HG03139 (cell line): ENCODE measurements around the gene BCAR3.
"Not testable (repeated sequence)": the region's sequence is repeated elsewhere in the genome, so short reads cannot be mapped to it uniquely, and the experiment has no call there.

Experiments used
- ATAC-seq: cut with Tn5 transposase; IDR thresholded peaks from one replicate; pipeline ENCODE4 v1.9.1; 2021; ENCODE audit not compliant: unreplicated experiment

The BCAR3 gene

DNA sequence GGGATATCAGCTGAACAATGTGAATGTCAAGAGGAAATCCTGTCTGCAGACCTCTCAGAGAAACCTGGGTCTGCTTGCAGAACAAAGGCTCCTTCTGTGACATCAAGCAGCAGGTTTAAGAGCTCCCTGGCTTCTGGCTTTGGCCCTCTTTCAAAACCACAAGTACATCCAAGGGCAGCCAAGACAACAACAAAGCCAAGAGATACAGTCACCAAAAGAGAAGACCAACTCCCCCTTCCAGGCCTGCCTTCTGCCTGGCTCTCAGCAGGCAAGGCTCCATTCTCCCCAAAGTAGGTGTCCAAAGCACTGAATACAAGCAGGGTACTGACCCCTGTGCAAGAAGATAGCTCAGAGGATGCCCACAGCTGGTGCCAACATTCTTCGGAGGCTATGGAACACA, 11.5 kb downstream of the BCAR3 start:
- ATAC-seq = no peak

DNA sequence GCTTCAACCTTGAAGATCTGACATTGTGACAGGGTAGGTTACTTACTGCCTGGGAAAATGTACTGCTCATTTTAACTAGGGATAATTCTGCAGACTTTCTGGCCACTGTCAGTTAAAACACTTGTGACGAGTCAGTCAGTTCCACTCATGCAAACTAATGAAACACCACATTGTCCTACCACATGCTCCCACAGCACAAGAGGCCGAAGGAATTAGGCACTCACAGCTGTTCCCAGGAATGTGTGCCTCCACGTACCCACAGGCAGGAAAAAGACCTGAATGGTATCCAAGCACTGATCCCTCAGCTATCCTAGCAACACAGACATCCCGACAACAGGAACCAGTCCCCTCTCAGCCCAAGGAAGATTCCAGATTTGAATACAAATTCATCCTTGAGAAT, 12.3 kb downstream of the BCAR3 start:
- no peak for ATAC-seq

DNA sequence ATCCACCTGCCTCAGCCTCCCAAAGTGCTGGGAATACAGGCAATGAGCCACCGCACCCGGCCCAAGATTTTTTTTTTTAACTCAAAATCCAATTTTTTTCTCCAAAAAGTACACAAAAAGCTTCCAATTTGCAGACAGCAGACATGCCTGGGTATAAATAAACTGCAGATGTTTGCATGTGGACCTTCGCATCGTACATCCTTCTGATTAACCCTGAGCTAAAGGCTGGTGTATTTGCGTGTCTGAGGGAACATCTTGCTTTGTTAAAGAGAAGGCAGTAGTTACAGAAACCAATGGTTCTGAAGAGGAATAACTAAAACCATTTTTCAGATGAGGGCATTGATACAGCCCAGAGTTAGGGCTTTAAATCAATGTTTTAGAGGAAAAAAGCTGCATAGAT, 12.7 kb downstream of the BCAR3 start:
- no peak for ATAC-seq

DNA sequence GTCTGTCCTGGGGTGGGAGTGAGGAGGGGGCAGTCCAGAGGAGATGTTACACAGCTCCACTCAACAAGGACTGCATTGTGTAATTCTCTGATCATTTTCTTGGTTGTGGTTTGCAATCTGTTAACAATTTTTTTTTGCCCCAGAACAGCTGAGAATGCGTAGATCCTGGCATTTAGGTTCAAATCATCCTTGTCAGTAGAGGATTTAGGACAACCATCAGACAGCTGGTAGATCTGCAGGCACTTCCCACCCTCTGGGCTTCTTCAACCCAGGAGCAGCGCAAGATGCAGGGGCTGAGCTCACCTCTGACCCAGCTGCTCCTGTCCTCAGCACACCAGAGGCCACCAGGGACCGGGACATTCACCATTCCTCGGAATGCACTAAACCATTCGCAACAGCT, 13.5 kb downstream of the BCAR3 start:
- ATAC-seq = no peak

DNA sequence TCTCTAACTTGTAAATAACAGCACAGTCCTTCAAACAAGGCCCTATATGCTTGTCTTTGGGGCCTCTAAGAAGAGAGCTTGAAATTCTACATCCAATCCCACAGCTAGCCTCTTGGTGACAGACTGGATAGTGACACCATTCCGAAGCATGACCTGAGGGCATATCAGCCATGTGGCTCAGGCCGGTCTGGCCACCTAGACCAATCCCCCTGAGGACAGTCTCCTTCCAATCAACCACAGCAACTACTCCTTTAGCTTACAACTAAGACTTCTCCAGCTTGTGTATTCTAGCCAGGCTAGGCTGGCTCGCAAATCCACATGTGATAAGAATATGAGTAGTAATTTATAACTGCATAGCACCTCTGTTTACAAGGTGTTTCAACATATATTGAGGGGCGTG, 14.0 kb downstream of the BCAR3 start:
- ATAC-seq = no peak

DNA sequence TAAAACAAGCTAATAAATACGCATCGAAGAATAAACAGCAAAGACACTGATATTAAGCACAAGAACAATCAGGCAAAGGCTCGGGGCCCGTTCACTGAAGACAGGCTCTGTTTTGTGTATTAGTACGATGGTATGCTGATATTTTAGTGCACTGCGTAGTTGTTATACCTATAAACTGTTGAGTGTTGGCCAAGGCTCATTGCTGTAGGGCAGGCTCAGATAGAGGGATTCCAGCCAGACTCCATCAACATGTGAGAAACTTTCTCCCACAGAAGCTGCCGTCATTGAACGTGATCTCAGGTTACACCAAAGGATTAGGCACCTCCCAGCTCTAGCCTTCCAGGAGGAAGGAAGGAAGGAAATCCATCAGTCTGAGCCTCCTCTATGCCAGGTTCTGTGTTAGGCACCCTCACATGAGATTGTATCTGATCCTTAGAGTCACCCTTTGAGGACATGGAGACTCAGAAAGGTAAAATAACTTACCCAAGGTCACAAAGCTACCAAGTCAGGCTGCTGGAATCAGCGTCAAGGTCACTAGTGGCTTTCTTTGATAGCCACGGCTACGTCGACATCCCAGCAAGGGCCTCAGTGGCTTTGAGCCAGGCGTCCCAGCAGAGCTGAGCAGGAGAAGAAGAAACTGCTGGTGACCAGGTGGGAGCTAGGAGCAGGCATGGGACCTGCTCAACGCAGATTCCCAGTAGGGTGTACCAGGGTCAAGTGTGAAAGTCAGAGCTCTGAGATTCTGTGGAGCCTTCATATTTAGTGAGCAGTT, 14.8 kb downstream of the BCAR3 start:
- no peak for ATAC-seq

DNA sequence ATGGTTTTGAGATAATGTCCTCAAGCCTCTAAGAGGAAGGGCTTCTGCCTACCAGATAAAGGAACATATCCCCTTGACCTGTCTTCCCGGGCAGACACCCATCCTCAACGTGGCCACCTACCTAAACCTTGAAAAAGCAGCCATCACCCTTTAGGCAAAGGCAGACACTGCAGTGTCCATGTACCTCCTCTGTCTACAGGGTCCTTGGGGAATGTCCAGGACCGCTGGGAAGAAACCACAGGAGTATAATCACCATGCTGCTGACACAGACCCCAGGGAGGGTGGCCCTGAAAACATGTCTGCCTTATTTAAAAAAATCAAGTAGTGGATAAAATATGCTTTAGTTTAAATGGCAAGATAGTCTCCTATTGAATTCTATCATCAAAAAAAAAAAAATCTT, 16.6 kb downstream of the BCAR3 start:
- no peak for ATAC-seq

DNA sequence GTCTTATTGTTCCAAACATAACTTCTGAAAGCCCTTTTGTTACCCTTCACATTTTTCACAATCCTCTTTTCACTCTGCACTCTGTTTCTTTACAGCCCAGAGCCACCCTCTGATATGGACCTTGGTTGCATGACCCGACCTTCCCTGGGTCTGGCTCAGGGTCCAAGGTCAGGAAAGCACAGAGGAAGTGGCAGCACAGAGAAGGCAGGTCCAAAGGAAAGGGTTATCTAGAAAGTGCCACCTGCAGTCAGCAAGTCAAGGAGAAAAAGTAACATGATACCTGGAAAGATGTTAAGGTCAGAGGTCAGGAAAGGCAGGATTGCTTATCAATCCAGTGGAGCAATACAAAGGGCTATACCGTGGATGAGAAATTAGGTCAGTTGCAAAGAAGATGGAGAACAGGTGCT, 18.4 kb downstream of the BCAR3 start:
- no peak for ATAC-seq

DNA sequence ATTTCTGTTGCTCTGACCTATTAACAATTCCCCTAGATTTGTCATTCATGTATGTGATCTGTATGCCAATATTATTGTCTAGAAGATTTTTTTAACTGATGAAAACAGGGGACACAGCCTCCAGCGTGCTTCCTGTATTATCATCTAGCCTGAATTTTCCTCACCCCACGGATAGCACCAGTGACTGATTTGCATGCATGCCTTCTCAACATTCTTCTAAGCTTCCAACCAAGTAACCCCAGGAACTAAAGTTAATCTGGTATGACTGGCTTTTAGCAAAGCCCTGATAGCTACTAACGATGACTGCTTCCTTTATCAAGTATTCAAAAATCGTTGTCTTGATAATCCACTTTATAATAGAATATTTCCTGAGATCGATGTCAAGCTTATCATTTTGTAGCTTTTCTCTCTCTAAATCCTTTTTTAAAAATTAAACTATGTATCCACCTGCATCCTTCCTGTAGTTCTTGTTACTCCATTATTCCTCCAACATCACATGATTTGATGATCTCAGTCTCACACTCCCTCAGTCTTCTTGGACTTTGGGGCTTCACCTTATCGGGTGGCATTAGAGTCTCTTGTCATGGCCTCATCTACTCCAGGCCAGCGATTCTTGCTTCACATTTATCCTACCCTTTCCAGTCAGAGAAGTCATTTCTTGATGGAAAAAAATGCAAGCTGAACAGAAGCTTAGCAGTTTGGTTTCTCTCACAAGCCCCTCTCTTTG, 19.0 kb downstream of the BCAR3 start:
- ATAC-seq = no peak

DNA sequence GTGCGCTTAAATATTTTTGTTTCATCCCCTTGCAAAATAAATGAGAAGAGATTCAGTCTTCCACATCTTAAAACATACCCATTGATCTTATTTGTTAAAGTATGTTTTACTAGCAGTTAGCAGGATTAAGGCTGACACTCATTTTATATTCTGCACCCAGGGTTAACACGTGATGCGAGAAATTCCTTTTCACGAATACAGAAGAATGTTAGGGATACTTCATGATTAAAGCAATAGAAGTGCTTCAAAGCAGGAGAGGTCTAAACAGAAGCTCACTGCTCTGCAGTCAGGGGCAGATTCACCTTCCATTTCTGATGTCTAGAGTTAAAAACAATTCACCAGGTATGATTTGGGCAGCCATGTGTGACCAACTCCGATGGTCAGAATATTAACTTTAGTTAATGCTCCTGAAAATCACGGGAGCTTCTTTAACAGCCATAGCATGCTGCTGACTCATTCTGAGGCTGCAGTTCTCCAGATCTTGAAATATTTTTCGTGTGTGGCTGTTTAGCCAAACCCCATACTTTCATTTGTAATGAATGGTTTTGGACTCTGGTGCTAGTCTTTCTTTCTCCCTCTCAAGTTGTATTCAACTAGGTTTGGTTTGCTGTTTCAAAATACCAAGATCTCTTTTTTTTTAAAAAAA, 19.7 kb downstream of the BCAR3 start:
- no peak for ATAC-seq

DNA sequence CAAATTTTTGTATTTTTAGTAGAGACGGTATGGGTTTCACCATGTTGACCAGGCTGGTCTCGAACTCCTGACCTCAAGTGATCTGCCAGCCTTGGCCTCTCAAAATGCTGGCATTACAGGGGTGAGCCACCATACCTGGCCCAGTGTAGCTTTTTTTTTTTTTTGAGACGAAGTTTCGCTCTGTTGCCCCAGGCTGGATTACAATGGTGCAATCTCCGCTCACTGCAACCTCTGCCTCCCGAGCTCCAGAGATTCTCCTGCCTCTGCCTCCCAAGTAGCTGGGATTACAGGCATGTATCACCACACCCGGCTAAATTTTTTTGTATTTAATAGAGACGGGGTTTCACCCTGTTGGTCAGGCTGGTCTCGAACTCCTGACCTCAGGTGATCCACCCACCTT, 20.3 kb downstream of the BCAR3 start:
- not testable (repeated sequence) for ATAC-seq

DNA sequence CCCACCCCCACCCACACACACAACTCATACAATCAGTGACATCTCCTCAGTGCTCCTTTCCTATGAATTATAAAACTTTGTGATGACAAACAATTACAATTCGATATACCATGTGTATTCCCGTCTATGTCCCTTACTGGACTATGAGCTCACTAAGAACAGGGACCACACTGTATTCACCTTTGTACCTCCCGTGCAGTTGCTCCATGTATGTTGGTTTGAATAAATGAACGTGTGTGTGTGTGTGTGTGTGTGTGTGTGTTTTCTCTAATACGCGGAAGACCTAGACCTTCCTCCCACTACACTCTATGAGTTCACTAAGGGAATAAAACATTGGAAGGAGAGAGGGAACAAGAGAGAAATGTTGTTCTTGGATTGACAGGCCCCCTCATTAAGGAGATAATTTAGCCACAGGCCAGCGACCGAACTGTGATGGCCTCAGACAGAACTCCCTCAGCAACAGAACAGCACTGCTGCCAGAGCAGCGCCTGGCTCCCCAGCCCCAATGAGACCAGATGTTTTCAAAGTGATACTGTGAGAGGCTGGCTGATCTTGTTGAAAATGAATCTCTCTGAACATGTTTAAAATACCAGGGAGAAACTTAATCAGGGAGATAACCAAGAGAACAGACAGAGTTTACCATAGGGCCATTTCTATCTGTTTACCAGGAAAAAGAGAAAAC, 21.7 kb downstream of the BCAR3 start:
- ATAC-seq = no peak

DNA sequence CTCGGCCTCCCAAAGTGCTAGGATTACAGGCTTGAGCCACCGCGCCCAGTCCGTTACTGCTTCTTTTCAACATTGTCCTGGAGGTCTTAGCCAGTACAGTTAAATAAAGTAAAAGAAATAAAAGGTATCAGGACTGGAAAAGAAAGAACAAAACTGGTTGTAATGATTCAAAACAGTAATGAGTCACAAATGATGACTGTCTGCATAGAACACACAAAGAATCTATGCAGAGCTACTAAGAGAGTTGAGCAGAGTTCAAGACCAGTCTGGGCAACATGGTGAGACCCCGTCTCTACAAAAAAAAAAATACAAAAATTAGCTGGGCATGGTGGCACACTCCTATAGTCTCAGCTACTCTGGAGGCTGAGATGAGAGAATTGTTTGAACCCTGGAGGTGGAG, 23.4 kb downstream of the BCAR3 start:
- no peak for ATAC-seq

DNA sequence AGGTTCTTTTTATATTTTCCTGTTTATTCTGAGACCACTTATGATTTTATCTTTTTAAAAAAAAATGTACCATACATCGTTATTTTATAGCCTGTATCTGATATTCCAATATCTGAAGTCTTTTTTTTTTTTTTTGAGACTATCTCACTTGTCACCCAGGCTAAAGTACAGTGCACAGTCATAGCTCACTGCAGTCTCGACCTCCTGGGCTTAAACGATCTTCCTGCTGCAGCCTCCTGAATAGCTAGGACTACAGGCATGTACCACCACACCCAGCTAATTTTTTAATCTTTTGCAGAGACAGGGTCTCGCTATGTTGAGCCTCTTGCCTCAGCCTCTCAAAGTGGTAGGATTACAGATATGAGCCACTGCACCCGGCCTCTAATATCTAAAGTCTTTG, 25.1 kb downstream of the BCAR3 start:
- no peak for ATAC-seq

DNA sequence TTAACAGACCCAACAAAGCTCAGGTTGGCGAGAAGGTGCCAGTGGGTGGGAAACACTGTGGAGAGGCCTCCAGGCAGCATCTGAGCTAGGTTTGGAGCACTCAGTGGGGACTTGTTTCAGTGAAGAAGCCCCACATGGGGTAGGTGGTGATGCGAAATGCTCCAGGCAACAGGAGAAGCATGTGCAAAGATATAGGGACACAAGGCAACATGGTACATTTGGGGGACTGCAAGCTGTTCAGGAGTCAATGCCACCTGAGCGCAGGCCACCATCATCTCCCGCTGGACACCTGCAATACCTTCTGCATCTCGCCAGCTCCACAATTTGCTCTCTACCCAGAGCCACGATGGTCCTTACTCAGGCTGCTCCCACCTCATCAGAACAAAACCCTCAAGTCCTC, 28.0 kb downstream of the BCAR3 start:
- no peak for ATAC-seq

DNA sequence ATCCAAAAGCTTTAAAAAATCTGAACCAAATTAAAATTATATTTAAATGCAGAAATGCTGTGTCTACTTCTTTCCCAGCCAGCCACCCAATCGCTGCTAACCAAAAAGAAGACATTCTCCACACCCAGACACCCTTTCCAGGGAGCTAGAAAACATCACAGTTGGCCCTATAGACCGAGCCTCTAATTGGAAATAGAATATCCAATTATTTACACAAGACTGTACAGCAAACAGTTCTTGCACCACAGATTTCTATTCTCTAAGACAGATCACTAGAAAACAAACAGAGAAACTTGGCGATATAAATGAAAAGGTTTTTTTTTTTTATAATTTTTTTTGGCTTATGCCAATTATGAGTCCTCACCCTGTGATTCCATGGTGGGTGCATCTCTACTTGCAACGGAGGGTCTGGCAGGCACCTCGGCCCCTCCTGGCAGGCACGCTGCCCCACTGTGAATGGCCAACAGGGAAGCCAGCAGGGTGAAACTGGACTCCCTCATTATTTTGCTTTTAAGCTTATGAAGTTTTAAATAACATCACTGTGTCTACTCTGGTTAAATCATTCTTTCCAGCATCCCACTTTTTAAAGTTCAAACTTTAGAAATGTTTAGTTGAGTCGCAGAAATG, 29.2 kb downstream of the BCAR3 start:
- ATAC-seq = no peak

DNA sequence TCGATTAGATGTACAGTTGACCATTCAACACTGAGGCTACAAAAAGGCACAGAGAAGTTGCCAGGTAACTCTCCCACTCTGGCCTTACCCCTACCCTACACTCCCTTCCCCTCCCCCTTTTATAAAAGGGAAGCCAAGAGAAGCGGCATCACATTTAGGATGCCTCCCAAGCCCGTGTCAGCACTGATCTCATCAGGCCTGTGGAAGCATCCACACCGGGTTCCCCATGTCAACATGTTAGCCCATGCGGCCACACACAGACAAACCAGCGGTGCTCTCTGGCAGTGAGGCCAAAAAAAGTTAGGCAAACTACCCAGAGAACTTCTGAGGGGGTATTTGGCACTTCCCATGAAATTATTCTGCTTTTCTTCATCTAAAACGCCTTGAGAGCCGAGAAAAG, 29.9 kb downstream of the BCAR3 start:
- no peak for ATAC-seq

DNA sequence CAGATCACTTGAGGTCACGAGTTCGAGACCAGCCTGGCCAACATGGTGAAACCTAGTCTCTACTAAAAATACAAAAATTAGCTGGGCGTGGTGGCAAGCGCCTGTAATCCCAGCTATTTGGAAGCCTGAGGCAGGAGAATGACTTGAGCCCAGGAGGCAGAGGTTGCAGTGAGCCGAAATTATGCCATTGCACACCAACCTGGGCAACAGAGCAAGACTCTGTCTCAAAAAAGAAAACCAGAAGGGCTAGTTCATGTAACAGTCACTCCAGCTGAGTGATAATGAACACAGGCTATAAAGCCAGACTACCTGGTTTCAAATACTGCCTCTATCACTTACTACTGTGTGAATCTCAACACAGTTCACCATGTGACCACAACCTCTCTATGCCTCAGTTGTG, 31.5 kb downstream of the BCAR3 start:
- ATAC-seq = not testable (repeated sequence)

DNA sequence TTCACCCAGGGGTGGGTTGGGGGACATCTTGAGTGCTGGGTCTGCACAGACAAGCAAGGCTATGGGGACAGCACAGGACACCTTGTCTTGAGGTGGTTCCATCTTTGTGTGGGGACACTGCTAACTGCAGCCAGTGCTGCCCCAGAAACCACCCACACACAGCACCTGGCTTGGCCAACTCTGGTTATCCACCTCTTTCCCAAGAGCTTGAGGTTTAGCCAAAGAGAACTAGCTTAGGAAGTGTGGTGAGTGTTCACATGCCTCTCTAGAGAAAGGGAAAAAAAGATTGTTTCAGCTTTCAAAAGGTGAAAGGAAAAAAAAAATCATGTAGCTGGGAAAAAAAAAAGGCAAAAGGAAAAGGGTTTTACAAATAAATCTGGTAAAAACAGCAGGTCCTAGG, 32.4 kb downstream of the BCAR3 start:
- no peak for ATAC-seq

DNA sequence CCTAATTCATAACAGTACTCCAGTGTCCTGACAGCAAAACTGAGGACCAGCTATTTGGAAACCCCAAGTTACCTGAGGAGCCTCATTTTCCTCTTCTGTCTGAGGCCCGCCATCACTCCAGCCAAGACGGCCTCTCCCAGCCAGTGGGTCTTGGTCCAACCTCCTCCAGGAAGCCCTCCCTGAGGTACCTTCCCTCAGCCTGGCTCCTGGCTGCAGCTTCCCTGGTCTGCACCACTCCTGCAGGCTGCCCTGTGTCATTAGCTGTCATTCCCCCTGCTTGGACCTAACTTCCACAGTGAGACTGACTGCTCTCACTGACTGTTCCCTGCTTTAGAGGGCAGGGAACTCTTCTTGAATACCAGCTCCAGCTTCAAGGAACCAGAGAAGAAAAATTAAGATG, 33.0 kb downstream of the BCAR3 start:
- ATAC-seq = no peak

DNA sequence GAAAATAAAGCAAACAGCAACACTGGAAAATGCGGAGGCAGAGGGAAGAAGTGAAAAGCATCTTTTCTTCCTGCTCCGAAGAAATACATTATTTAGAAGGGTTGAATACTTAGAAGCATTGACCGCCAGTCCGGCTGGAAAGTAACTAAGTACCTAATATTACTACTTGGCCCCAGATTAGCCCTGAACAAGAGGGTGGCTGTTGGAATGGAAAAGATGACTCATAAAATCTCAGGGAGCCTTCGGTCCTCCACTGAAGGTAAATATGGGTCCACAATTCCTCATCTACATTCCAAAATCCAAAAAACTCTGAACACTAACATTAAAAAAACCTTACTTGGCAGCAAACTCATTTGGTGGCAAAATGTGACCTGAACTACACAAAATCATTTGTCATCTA, 40.1 kb downstream of the BCAR3 start:
- ATAC-seq = no peak
